ENCODE results near the gene COMMD1. TPM values are rescaled to one million over a fixed set of nuclear protein-coding genes. Genes with fewer than 3 reads are reported as not detected.
A peak's percentile ranks its signal among the peaks of the same experiment; 100 is the strongest.
"Not testable (repeated sequence)": the region's sequence is repeated elsewhere in the genome, so short reads cannot be mapped to it uniquely, and the experiment has no call there.

Gene COMMD1
- total RNA-seq, 2 donors from 2014 or later = 54.5 to 66.0 TPM

DNA sequence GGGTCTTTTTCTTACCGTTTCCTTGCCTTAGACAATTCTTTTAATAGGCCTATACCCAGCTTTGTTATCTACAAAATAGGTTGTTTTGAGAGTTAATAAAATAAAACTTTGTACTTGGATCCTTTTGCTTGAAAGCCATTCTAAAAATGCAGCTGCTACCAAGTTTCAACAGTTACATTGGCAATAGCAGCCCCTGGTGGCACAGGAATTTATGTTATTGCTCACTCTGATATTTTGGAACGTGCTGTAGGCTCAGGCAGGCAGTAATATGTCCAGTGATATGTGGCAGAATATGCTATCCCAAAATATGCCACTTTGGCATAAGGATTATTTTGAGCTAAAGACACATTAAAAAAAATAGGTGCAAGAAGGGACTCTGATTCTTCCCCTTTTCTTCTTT, 6.7 kb upstream of the COMMD1 start:
- Histone ChIP-seq H3K27me3 (no peaks in the 10 kb centered on the region), H3K9me3 (no peaks in the 10 kb centered on the region), H3K27ac (no peak overlapping the region), H3K4me3 (no peak overlapping the region), H3K36me3 (no peaks in the 10 kb centered on the region), H3K4me1 (no peaks in the 10 kb centered on the region)
- no peak for DNase-seq (ENCODE audit: low spot score)
- TF ChIP-seq, protein P1, sequence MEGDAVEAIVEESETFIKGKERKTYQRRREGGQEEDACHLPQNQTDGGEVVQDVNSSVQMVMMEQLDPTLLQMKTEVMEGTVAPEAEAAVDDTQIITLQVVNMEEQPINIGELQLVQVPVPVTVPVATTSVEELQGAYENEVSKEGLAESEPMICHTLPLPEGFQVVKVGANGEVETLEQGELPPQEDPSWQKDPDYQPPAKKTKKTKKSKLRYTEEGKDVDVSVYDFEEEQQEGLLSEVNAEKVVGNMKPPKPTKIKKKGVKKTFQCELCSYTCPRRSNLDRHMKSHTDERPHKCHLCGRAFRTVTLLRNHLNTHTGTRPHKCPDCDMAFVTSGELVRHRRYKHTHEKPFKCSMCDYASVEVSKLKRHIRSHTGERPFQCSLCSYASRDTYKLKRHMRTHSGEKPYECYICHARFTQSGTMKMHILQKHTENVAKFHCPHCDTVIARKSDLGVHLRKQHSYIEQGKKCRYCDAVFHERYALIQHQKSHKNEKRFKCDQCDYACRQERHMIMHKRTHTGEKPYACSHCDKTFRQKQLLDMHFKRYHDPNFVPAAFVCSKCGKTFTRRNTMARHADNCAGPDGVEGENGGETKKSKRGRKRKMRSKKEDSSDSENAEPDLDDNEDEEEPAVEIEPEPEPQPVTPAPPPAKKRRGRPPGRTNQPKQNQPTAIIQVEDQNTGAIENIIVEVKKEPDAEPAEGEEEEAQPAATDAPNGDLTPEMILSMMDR (IDR thresholded peaks at IDR 0.05) = peak in 1 of 2 donors; percentile 40

- TF ChIP-seq, protein P1 (IDR thresholded peaks at IDR 0.05) = no peak
Measured at GRCh38 chr2:61900281-61900680, 5.2 kb upstream of the COMMD1 start.

DNA sequence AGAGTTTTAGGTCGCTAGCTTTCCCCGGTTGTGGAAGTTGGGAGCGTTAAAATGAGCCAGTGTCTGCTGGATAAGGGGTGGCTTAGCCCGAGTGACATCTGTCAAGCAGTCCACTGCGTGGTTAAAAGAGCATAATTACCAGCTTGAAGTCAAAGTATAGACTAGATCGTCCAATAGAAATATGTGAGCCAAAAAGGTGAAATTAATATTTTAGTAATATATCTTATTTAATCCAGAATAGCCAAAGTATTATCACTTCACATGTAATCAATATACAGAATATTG, 654 bp downstream of the COMMD1 start:
- TF ChIP-seq, protein P1 (IDR thresholded peaks at IDR 0.05) = no peak
- H3K4me3 ChIP-seq = peak overlapping the region; percentile 88 to 95
- no peaks in the 10 kb centered on the region for H3K36me3 ChIP-seq
- peaks cover 0 to 20% of the 10 kb centered on the region in 2 donors for H3K4me1 ChIP-seq
- H3K9me3 ChIP-seq = no peaks in the 10 kb centered on the region
- H3K27ac ChIP-seq = peak overlapping the region; percentile 78 to 82
- no peaks in the 10 kb centered on the region for H3K27me3 ChIP-seq
- DNase-seq (ENCODE audit: low spot score) = no peak

More at GRCh38 chr2:61900281-61900680, 5.2 kb upstream of the COMMD1 start:
- DNase-seq (ENCODE audit: low spot score) = no peak
- Histone ChIP-seq H3K27me3 (no peaks in the 10 kb centered on the region), H3K27ac (no peak overlapping the region), H3K36me3 (no peaks in the 10 kb centered on the region), H3K9me3 (no peaks in the 10 kb centered on the region), H3K4me1 (peaks cover 0 to 6% of the 10 kb centered on the region in 2 donors), H3K4me3 (no peak overlapping the region)

- Histone ChIP-seq H3K36me3 (no peaks in the 10 kb centered on the region), H3K27ac (no peak overlapping the region), H3K4me1 (peaks cover 0 to 20% of the 10 kb centered on the region in 2 donors), H3K27me3 (no peaks in the 10 kb centered on the region), H3K4me3 (no peak overlapping the region), H3K9me3 (no peaks in the 10 kb centered on the region)
- DNase-seq (ENCODE audit: low spot score) = no peak
- TF ChIP-seq, protein P1 (IDR thresholded peaks at IDR 0.05) = no peak
Measured at GRCh38 chr2:61909116-61909515, 3.6 kb downstream of the COMMD1 start.

DNA sequence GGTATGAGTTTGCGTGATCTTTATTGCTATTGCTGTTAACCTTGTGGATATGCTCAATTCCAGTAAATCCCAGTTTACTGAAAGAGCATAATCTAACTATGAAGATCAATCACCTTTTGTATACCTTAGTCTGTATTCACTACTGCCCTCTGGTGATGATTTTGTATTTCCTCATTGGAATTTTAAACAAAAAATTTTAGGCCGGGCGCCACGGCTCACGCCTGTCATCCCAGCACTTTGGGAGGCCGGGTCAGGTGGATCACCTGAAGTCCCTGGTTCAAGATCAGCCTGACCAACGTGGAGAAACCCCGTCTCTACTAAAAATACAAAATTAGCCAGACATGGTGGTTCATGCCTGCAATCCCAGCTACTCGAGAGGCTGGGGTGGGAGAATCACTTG, 5.1 kb downstream of the COMMD1 start:
- no peaks in the 10 kb centered on the region for H3K27me3 ChIP-seq
- H3K36me3 ChIP-seq = no peaks in the 10 kb centered on the region
- DNase-seq (ENCODE audit: low spot score) = no peak
- H3K4me3 ChIP-seq = no peak overlapping the region
- H3K9me3 ChIP-seq = no peaks in the 10 kb centered on the region
- peaks cover 0 to 14% of the 10 kb centered on the region in 2 donors for H3K4me1 ChIP-seq
- TF ChIP-seq, protein P1 (IDR thresholded peaks at IDR 0.05) = no peak
- no peak overlapping the region for H3K27ac ChIP-seq

DNA sequence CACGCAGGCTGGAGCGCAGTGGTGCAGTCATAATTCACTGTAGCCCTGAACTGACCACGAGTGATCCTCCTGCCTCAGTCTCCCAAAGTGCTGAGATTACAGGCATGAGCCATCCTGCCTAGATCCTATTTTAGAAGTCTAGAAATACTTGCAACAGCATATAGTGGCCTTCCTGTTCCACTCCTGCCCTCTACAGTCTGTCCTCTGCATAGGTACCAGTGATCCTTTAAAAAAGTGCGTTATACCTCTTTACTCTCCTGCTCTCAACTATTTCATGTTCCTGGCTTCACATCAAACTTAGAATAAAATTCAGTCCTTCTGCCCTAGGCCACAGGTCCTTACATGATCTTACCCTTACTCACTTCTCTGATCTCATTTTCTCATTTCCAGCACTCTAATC, 6.0 kb downstream of the COMMD1 start:
- Histone ChIP-seq H3K4me3 (no peak overlapping the region), H3K27ac (no peak overlapping the region), H3K9me3 (no peaks in the 10 kb centered on the region), H3K27me3 (no peaks in the 10 kb centered on the region), H3K4me1 (peaks cover 0 to 9% of the 10 kb centered on the region in 2 donors), H3K36me3 (no peaks in the 10 kb centered on the region)
- TF ChIP-seq, protein P1 (IDR thresholded peaks at IDR 0.05) = no peak
- DNase-seq (ENCODE audit: low spot score) = no peak

DNA sequence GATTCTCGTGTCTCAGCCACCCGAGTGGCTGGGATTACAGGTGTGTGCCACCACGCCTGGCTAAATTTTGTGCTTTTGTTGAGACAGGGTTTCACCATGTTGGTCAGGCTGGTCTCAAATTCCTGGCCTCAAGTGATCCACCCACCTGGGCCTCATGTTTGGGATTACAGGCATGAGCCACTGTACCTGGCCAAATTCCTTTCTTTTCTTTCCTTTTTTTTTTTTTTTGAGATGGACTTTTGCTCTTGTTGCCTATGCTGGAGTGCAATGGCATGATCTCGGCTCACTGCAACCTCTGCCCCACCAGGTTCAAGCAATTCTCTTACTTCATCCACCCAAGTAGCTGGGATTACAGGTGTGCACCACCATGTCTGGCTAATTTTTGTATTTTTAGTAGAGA, 9.3 kb downstream of the COMMD1 start:
- H3K27me3 ChIP-seq; H3K9me3 ChIP-seq; H3K4me1 ChIP-seq; H3K36me3 ChIP-seq; H3K4me3 ChIP-seq; H3K27ac ChIP-seq; DNase-seq (ENCODE audit: low spot score): not testable (repeated sequence)
